Activated CD8-positive, alpha-beta T cell treated with anti-CD3 and anti-CD28 coated beads for 36 hours (primary cell): Measurements from ENCODE around the gene ALDH18A1. TPM values are rescaled to one million over a fixed set of nuclear protein-coding genes. Genes with fewer than 3 reads are reported as not detected.

ENCODE experiments used
- ATAC-seq: fragments of 200-7000 bp; cut with Tn5 transposase; one replicate; pipeline ENCODE4 v1.10.0; 2021; ENCODE audit warnings: mild to moderate bottlenecking, moderate library complexity
- CTCF ChIA-PET: fragments of 350-600 bp; sonication (Branson Sonifier 250); formaldehyde crosslinking; loops from one replicate; lab custom pipeline; 2021; ENCODE audit warnings: antibody characterized with exemption; lab: Charles Lee
- POLR2A ChIA-PET: fragments of 350-600 bp; sonication (Branson Sonifier 250); formaldehyde crosslinking; loops from one replicate; lab custom pipeline; 2021; ENCODE audit warnings: antibody characterized with exemption; lab: Charles Lee
- DNase-seq: peaks from one replicate; pipeline ENCODE4 v3.0.0-alpha.2; 2020
- H3K27ac Mint-ChIP-seq: one replicate; pipeline ENCODE4 v1.8.0; 2021; ENCODE audit warnings: mild to moderate bottlenecking, mixed read lengths
- H3K27me3 Mint-ChIP-seq: one replicate; pipeline ENCODE4 v1.8.0; 2021; ENCODE audit warnings: mixed read lengths
- H3K36me3 Mint-ChIP-seq: one replicate; pipeline ENCODE4 v1.8.0; 2021; ENCODE audit warnings: low read depth, mixed read lengths
- H3K4me1 Mint-ChIP-seq: one replicate; pipeline ENCODE4 v1.8.0; 2021; ENCODE audit warnings: low read depth, mixed read lengths
- H3K4me3 Mint-ChIP-seq: one replicate; pipeline ENCODE4 v1.8.0; 2021; ENCODE audit warnings: mild to moderate bottlenecking, moderate library complexity, mixed read lengths
- H3K9me3 Mint-ChIP-seq: one replicate; pipeline ENCODE4 v1.8.0; 2021; ENCODE audit warnings: mixed read lengths
- CTCF ChIP-seq: fragments of 200-600 bp; IDR thresholded peaks from one replicate; pipeline ENCODE4 v1.8.0; 2022; ENCODE audit warnings: antibody characterized with exemption, mild to moderate bottlenecking
- intact Hi-C: fragments of 100-400 bp; cut with micrococcal nuclease; formaldehyde crosslinking; loops from one replicate; pipeline ENCODE4 v1.10.0; 2022
- total RNA-seq, 2 experiments: library from RNA; stranded (reverse); gene quantifications; one replicate each; pipeline ENCODE4 v1.2.3, GENCODE V29; 2021

The ALDH18A1 gene
- total RNA-seq, 2 experiments from 2014 or later = 119 TPM

- CTCF ChIA-PET = no interaction called here
- DNase-seq (no peak), ATAC-seq (no peak)
- Mint-ChIP-seq H3K36me3 (peaks cover 53% of the 10 kb centered on the region), H3K9me3 (peaks cover 3% of the 10 kb centered on the region), H3K27me3 (no peaks in the 10 kb centered on the region), H3K4me3 (no peak overlapping the region), H3K27ac (no peak overlapping the region), H3K4me1 (peaks cover 15% of the 10 kb centered on the region)
- TF ChIP-seq CTCF = no peak
- intact Hi-C loops = no loop called here
- POLR2A ChIA-PET = no interaction called here
Observed at GRCh38 chr10:95646160-95646559, 10.4 kb downstream of the ALDH18A1 start.

- no peak for ATAC-seq
- CTCF ChIA-PET = interaction anchor here (1.3 kb wide), 1 partner anchor 49 kb away, joined by 4 read pairs; the partner anchor contains the start of gene TCTN3
- Mint-ChIP-seq H3K4me1 (peaks cover 13% of the 10 kb centered on the region), H3K36me3 (peaks cover 53% of the 10 kb centered on the region), H3K27me3 (no peaks in the 10 kb centered on the region), H3K4me3 (no peak overlapping the region), H3K9me3 (no peaks in the 10 kb centered on the region), H3K27ac (no peak overlapping the region)
- no peak for TF ChIP-seq CTCF
- no peak for DNase-seq
- POLR2A ChIA-PET = no interaction called here
- intact Hi-C loops = no loop called here
Observed at GRCh38 chr10:95644901-95645300, 11.6 kb downstream of the ALDH18A1 start.

GRCh38 chr10:95640891-95641315 lies 15.6 kb downstream of the ALDH18A1 start:
- no peak for TF ChIP-seq CTCF
- DNase-seq (no peak), ATAC-seq (no peak)
- intact Hi-C loops = no loop called here
- no peaks in the 10 kb centered on the region for H3K9me3 Mint-ChIP-seq
- no peak overlapping the region for H3K27ac Mint-ChIP-seq
- H3K4me1 Mint-ChIP-seq = peaks cover 4% of the 10 kb centered on the region
- H3K36me3 Mint-ChIP-seq = peaks cover 50% of the 10 kb centered on the region
- no peaks in the 10 kb centered on the region for H3K27me3 Mint-ChIP-seq
- H3K4me3 Mint-ChIP-seq = no peak overlapping the region
- CTCF ChIA-PET = no interaction called here
- POLR2A ChIA-PET = interaction anchor here (0.6 kb wide), 1 partner anchor 14 kb away, joined by 3 read pairs; no protein-coding TSS in a partner anchor

- POLR2A ChIA-PET = no interaction called here
- ATAC-seq = no peak
- H3K36me3 Mint-ChIP-seq = peaks cover 67% of the 10 kb centered on the region
Observed at GRCh38 chr10:95637911-95638310, 18.6 kb downstream of the ALDH18A1 start.

GRCh38 chr10:95637140-95637539 lies 19.4 kb downstream of the ALDH18A1 start:
- DNase-seq (no peak), ATAC-seq (no peak)
- ChIA-PET POLR2A (no interaction called here), CTCF (no interaction called here)
- no peak overlapping the region for H3K27ac Mint-ChIP-seq
- H3K9me3 Mint-ChIP-seq = no peaks in the 10 kb centered on the region
- no peaks in the 10 kb centered on the region for H3K27me3 Mint-ChIP-seq
- no peak for TF ChIP-seq CTCF
- no peak overlapping the region for H3K4me3 Mint-ChIP-seq
- intact Hi-C loops = no loop called here
- peaks cover 68% of the 10 kb centered on the region for H3K36me3 Mint-ChIP-seq
- H3K4me1 Mint-ChIP-seq = no peaks in the 10 kb centered on the region

More at GRCh38 chr10:95637911-95638310, 18.6 kb downstream of the ALDH18A1 start:
- Mint-ChIP-seq H3K27ac (no peak overlapping the region), H3K4me3 (no peak overlapping the region), H3K4me1 (no peaks in the 10 kb centered on the region), H3K27me3 (no peaks in the 10 kb centered on the region), H3K9me3 (no peaks in the 10 kb centered on the region)
- no peak for TF ChIP-seq CTCF
- CTCF ChIA-PET = no interaction called here
- intact Hi-C loops = no loop called here
- no peak for DNase-seq
